Neural cell (in vitro differentiated cells): ENCODE measurements around the gene SAT2.

Source experiments
- CTCF ChIP-seq: fragments of 450-650 bp; IDR thresholded peaks from 2 replicates; pipeline ENCODE4 v1.5.1; 2014; ENCODE audit warnings: antibody characterized with exemption, mild to moderate bottlenecking, moderate library complexity; ENCODE audit not compliant: poor library complexity, severe bottlenecking
- EZH2 ChIP-seq: fragments of 200-600, 300-800 bp; shearing (Covaris generic), sonication (generic); IDR thresholded peaks from 2 replicates; pipeline ENCODE4 v1.6.1; 2014; ENCODE audit warnings: antibody characterized with exemption, low read length, borderline replicate concordance, mild to moderate bottlenecking; ENCODE audit not compliant: insufficient read depth, poor library complexity, severe bottlenecking
- POLR2AphosphoS5 ChIP-seq: IDR thresholded peaks from 2 replicates; pipeline ENCODE4 v1.6.1; 2012
- RAD21 ChIP-seq: fragments of 450-650 bp; conservative IDR thresholded peaks from 2 replicates; pipeline ENCODE4 v1.6.1; 2014; ENCODE audit warnings: antibody characterized with exemption, mild to moderate bottlenecking, moderate library complexity
- SMC3 ChIP-seq: fragments of 450-650 bp; conservative IDR thresholded peaks from 2 replicates; pipeline ENCODE4 v1.6.1; 2014; ENCODE audit warnings: antibody characterized with exemption, mild to moderate bottlenecking, moderate library complexity; ENCODE audit not compliant: poor library complexity

DNA sequence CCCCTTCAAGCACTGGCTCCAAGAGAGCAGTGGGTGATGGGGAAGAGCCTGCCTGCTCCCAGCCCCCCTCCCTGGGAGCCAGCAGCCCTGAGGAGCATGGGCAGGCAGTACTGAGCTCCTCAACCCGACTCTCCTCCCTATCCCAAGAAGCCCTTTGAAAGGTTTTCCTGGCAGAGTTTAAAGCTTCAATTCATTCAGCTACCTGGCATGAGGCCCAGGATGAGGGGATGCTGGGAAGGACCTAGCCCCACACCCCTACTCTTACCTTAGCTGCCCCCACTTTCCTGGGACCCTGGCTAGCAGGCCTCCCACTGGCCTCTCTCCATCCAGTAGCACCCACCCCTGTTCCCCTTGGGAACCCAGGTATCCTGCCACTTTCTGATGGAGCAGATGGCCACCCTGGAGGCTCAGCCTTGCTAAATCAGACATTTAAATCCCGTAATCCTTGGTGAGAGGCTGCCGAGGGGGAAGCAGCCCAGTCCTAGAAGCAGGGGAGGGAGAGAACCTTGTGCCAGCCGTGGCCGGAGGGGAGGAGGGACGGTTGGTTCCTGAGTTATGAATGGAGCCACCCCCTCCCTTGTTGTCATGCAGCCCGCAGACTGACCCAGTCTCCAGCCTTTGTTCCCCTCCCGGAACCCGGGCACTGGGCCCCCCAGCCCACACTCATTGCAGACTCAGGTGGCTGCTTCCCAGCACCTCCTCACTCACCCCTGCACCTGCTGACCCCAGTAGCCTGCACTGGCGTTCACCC is 40.2 kb upstream of the SAT2 start:
- no peak for TF ChIP-seq POLR2AphosphoS5
- no peak for TF ChIP-seq SMC3
- no peak for TF ChIP-seq RAD21
- TF ChIP-seq EZH2 = no peak
- TF ChIP-seq CTCF = no peak
